Endothelial cell of umbilical vein (primary cell): ENCODE data around the gene FBLN2. TPM values are rescaled to one million over a fixed set of nuclear protein-coding genes. Genes with fewer than 3 reads are reported as not detected.

Source experiments
- BruUV-seq: library from RNA; stranded (reverse); fragments of 400-500 nt; replicated peaks from 2 replicates; lab custom pipeline; 2021; lab: Mats Ljungman, UMichigan
- CTCF ChIA-PET: fragments of 300-600, 350-600 bp; sonication (Branson Sonifier 250); formaldehyde crosslinking; loops from one replicate; lab custom pipeline; 2021; ENCODE audit warnings: antibody characterized with exemption, inconsistent platforms; lab: Charles Lee
- POLR2A ChIA-PET: fragments of 300-600, 350-600 bp; sonication (Branson Sonifier 250); formaldehyde crosslinking; loops from one replicate; lab custom pipeline; 2021; ENCODE audit warnings: antibody characterized with exemption, inconsistent platforms; lab: Charles Lee
- DNase-seq: peaks from one replicate; pipeline ENCODE4 v3.0.0-alpha.2; 2011; ENCODE audit warnings: low read depth, low spot score
- FAIRE-seq: peaks from 2 replicates; lab custom pipeline; 2011; peaks lifted over from hg19 to GRCh38; lab: Jason Lieb, UNC
- H2AFZ ChIP-seq: 2 replicates; pipeline ENCODE4 v1.6.0; 2012; ENCODE audit warnings: low read depth, low read length, control low read depth, inconsistent platforms
- H3K27ac ChIP-seq: 2 replicates; pipeline ENCODE4 v1.5.1; 2011; ENCODE audit warnings: low read depth, mild to moderate bottlenecking, control low read depth, low read length, moderate library complexity; ENCODE audit not compliant: insufficient read depth
- H3K27me3 ChIP-seq, 2 experiments: 2 replicates each; pipeline versions ENCODE4 v1.6.0 to v1.6.1; 2011; ENCODE audit warnings: low read length in 2 of 2, mixed read lengths in 1 of 2; ENCODE audit not compliant: control insufficient read depth in 2 of 2, insufficient read depth in 2 of 2
- H3K36me3 ChIP-seq, 2 experiments: 2 replicates in 1 of 2; 3 replicates in 1 of 2; pipeline ENCODE4 v1.5.1; 2011; ENCODE audit warnings: low read length in 2 of 2, mild to moderate bottlenecking in 1 of 2, moderate library complexity in 1 of 2; ENCODE audit not compliant: control insufficient read depth in 2 of 2, insufficient read depth in 2 of 2; ENCODE audit errors: extremely low read depth in 1 of 2
- H3K4me1 ChIP-seq: 3 replicates; pipeline ENCODE4 v1.5.1; 2011; ENCODE audit warnings: mild to moderate bottlenecking, low read length; ENCODE audit not compliant: control insufficient read depth, insufficient read depth; ENCODE audit errors: extremely low read depth
- H3K4me2 ChIP-seq: 2 replicates; pipeline ENCODE4 v1.6.1; 2011; ENCODE audit warnings: low read length, control low read depth, mixed read lengths; ENCODE audit not compliant: insufficient read depth
- H3K4me3 ChIP-seq, 3 experiments: fragments of 200-600 bp in 1 of 3; sonication (generic), shearing (Covaris generic) in 1 of 3; replicated peaks in 1 of 3; 2 replicates each; pipeline ENCODE4 v1.5.1; 2011 to 2016; ENCODE audit warnings: control low read depth in 3 of 3, low read length in 3 of 3, mild to moderate bottlenecking in 2 of 3, inconsistent platforms in 1 of 3, low read depth in 1 of 3, moderate library complexity in 1 of 3; ENCODE audit not compliant: insufficient read depth in 1 of 3
- H3K79me2 ChIP-seq: 2 replicates; pipeline ENCODE4 v1.6.0; 2012; ENCODE audit warnings: low read length, inconsistent platforms; ENCODE audit not compliant: control insufficient read depth, insufficient read depth
- H3K9ac ChIP-seq: replicated peaks from 2 replicates; pipeline ENCODE3; 2011; ENCODE audit warnings: low read length, control low read depth; ENCODE audit not compliant: insufficient read depth; ENCODE audit errors: extremely low read depth
- H3K9me1 ChIP-seq: replicated peaks from 3 replicates; pipeline ENCODE4 v1.6.0; 2011; ENCODE audit warnings: mild to moderate bottlenecking, low read length; ENCODE audit not compliant: control insufficient read depth, insufficient read depth; ENCODE audit errors: extremely low read depth
- H3K9me3 ChIP-seq: replicated peaks from 2 replicates; pipeline ENCODE4 v1.5.1; 2012; ENCODE audit warnings: low read length, inconsistent platforms; ENCODE audit not compliant: control insufficient read depth, insufficient read depth
- H4K20me1 ChIP-seq: replicated peaks from 2 replicates; pipeline ENCODE3; 2011; ENCODE audit warnings: mild to moderate bottlenecking, low read length; ENCODE audit not compliant: control insufficient read depth, insufficient read depth; ENCODE audit errors: extremely low read depth
- EZH2 ChIP-seq: IDR thresholded peaks from 2 replicates; pipeline ENCODE4 v1.6.1; 2012; ENCODE audit warnings: borderline replicate concordance, low read depth, mild to moderate bottlenecking, moderate library complexity, low read length, inconsistent platforms; ENCODE audit not compliant: severe bottlenecking
- FOS ChIP-seq: IDR thresholded peaks from 2 replicates; pipeline ENCODE4 v1.6.1; 2011; ENCODE audit warnings: mild to moderate bottlenecking, low read length, moderate library complexity, borderline replicate concordance; ENCODE audit not compliant: insufficient read depth
- GATA2 ChIP-seq: IDR thresholded peaks from 2 replicates; pipeline ENCODE4 v1.7.0; 2011; ENCODE audit warnings: low read depth, mild to moderate bottlenecking, moderate library complexity, mixed read lengths, low read length; ENCODE audit not compliant: insufficient read length, insufficient read depth
- JUN ChIP-seq: IDR thresholded peaks from 2 replicates; pipeline ENCODE4 v1.6.1; 2011; ENCODE audit warnings: borderline replicate concordance, low read depth; ENCODE audit not compliant: insufficient read length, insufficient read depth
- MYC ChIP-seq: IDR thresholded peaks from one replicate; pipeline ENCODE4 v1.6.1; 2011; ENCODE audit warnings: mild to moderate bottlenecking, low read depth, low read length
- POLR2A ChIP-seq: IDR thresholded peaks from 2 replicates; pipeline ENCODE4 v1.6.1; 2012; ENCODE audit warnings: low read depth, mild to moderate bottlenecking, control low read depth, low read length
- POLR2AphosphoS5 ChIP-seq: IDR thresholded peaks from 2 replicates; pipeline ENCODE4 v1.6.1; 2012; ENCODE audit warnings: low read depth, mild to moderate bottlenecking, control low read depth, low read length, moderate library complexity; ENCODE audit not compliant: insufficient read depth
- dilution Hi-C: fragments of 300-500 bp; cut with MboI; formaldehyde crosslinking; loops from one replicate; pipeline ENCODE4 v1.15.0; 2019; ENCODE audit warnings: low sequenced_read_pairs; ENCODE audit not compliant: extremely low pct_ligation_motif_present
- intact Hi-C: fragments of 100-400 bp; cut with micrococcal nuclease; formaldehyde crosslinking; loops from one replicate; pipeline ENCODE4 v1.10.0; 2022
- polyA plus RNA-seq, 4 experiments: library from polyadenylated mRNA; depleted of rRNA in 3 of 4; stranded (reverse) in 3 of 4; unstranded in 1 of 4; fragments of >200 nt; gene quantifications; 2 replicates each; pipeline versions ENCODE4 v1.2.1 to v1.2.3, GENCODE V29; 2011 to 2012; ENCODE audit warnings: missing spikeins in 1 of 4
- total RNA-seq: library from RNA; stranded (reverse); gene quantifications from 2 replicates; pipeline ENCODE4 v1.2.3, GENCODE V29; 2021
- TF ChIP-seq, protein P1 (sequence below), 2 donors: IDR thresholded peaks; 1 replicate in 1 of 2; 2 replicates in 1 of 2; pipeline ENCODE4 v1.5.1; 2011; ENCODE audit warnings: low read length in 2 of 2, mild to moderate bottlenecking in 2 of 2, moderate library complexity in 2 of 2, control low read depth in 1 of 2, inconsistent platforms in 1 of 2, low read depth in 1 of 2; ENCODE audit not compliant: insufficient read depth in 1 of 2; ENCODE audit errors: extremely low read depth in 1 of 2
- TF ChIP-seq, protein P2 (sequence below): IDR thresholded peaks from 2 replicates; pipeline ENCODE4 v1.6.1; 2011; ENCODE audit not compliant: insufficient read depth, insufficient read length

The FBLN2 gene
- total and polyA plus RNA-seq, 2 donors (not counting 3 experiments of a cell fraction or from before 2014, with no cell fraction given): 1.4 to 1.9 TPM

DNA sequence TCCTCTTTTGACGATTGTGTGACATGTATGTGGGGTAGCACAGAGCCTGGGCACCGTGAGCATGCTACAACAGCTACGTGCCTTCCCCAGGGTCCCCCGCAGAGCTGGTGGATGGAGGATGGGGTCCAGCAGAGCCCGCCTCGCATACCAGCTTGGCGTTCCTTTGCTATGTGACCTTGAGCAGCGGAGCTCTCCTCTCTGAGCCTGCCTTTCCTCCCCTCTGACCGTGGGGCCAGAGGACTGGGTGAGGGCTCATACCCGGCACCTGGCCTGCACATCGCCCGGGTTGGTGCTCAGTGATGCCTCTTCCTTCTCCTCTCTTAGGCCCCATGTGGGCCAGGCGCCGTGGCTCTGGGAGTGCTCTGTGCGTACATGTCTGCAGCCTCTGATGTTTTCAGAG lies 73.4 kb downstream of the FBLN2 start:
- BruUV-seq: no TSS peak
- H3K4me3 ChIP-seq: no peak overlapping the region
- no peak overlapping the region for H3K9ac ChIP-seq
- intact Hi-C loops (no loop called here), dilution Hi-C loops (no loop called here)
- no peak overlapping the region for H3K27ac ChIP-seq
- no peaks in the 10 kb centered on the region for H3K9me1 ChIP-seq
- FAIRE-seq (no peak), DNase-seq (no peak)
- CTCF ChIA-PET: interaction anchor here (0.6 to 2.8 kb wide), 2 partner anchors 26 to 525 kb away, joined by 3 to 9 read pairs; no protein-coding TSS in a partner anchor
- no peaks in the 10 kb centered on the region for H3K9me3 ChIP-seq
- H2AFZ ChIP-seq: no peak overlapping the region
- TF ChIP-seq GATA2 (no peak), POLR2A (no peak), MYC (no peak), JUN (no peak), EZH2 (no peak), POLR2AphosphoS5 (no peak), FOS (no peak)
- TF ChIP-seq, protein P1, sequence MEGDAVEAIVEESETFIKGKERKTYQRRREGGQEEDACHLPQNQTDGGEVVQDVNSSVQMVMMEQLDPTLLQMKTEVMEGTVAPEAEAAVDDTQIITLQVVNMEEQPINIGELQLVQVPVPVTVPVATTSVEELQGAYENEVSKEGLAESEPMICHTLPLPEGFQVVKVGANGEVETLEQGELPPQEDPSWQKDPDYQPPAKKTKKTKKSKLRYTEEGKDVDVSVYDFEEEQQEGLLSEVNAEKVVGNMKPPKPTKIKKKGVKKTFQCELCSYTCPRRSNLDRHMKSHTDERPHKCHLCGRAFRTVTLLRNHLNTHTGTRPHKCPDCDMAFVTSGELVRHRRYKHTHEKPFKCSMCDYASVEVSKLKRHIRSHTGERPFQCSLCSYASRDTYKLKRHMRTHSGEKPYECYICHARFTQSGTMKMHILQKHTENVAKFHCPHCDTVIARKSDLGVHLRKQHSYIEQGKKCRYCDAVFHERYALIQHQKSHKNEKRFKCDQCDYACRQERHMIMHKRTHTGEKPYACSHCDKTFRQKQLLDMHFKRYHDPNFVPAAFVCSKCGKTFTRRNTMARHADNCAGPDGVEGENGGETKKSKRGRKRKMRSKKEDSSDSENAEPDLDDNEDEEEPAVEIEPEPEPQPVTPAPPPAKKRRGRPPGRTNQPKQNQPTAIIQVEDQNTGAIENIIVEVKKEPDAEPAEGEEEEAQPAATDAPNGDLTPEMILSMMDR (IDR thresholded peaks at IDR 0.05; ENCODE audit: extremely low read depth in 1 of 2, insufficient read depth in 1 of 2, low read depth in 1 of 2, low read length in 2 of 2): no peak
- TF ChIP-seq, protein P2, sequence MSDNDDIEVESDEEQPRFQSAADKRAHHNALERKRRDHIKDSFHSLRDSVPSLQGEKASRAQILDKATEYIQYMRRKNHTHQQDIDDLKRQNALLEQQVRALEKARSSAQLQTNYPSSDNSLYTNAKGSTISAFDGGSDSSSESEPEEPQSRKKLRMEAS: no peak
- H3K79me2 ChIP-seq: no peaks in the 10 kb centered on the region
- no peaks in the 10 kb centered on the region for H3K4me1 ChIP-seq
- H3K27me3 ChIP-seq: no peaks in the 10 kb centered on the region
- POLR2A ChIA-PET: no interaction called here
- no peaks in the 10 kb centered on the region for H3K36me3 ChIP-seq
- no peaks in the 10 kb centered on the region for H4K20me1 ChIP-seq
- H3K4me2 ChIP-seq: no peak overlapping the region
